SK-N-SH treated with all-trans-retinoic acid at 6 μM for 48 hours (cell line): ENCODE data around the gene LRRC4C.

Experiments
- ATAC-seq: fragments of 200-7000 bp; cut with Tn5 transposase; 3 replicates; pipeline ENCODE4 v1.9.1; 2020; ENCODE audit warnings: mild to moderate bottlenecking, moderate library complexity
- ARNTL ChIP-seq: fragments of 450-650 bp; formaldehyde crosslinking; IDR thresholded peaks from 2 replicates; pipeline ENCODE4 v1.5.0; 2020; ENCODE audit warnings: low read depth, mild to moderate bottlenecking, moderate library complexity, borderline replicate concordance
- BACH2 ChIP-seq: fragments of 250-450 bp; sonication (Bioruptor Pico); IDR thresholded peaks from 2 replicates; pipeline ENCODE4 v1.9.0; 2021; ENCODE audit warnings: mild to moderate bottlenecking, borderline replicate concordance
- CREB5 ChIP-seq: fragments of 250-450 bp; sonication (Bioruptor Pico); IDR thresholded peaks from 2 replicates; pipeline ENCODE4 v1.5.1; 2020; ENCODE audit warnings: low read depth, mild to moderate bottlenecking, moderate library complexity
- CSDC2 ChIP-seq: fragments of 250-450 bp; sonication (Bioruptor Pico); IDR thresholded peaks from 2 replicates; pipeline ENCODE4 v1.5.0; 2020; ENCODE audit warnings: mild to moderate bottlenecking, moderate library complexity
- ESRRG ChIP-seq: fragments of 250-450 bp; sonication (Bioruptor Pico); IDR thresholded peaks from 2 replicates; pipeline ENCODE4 v1.6.1; 2021; ENCODE audit warnings: mild to moderate bottlenecking
- ISL1 ChIP-seq: fragments of 250-450 bp; sonication (Bioruptor Pico); IDR thresholded peaks from 2 replicates; pipeline ENCODE4 v2.1.2; 2022; ENCODE audit warnings: mild to moderate bottlenecking, moderate library complexity
- PATZ1 ChIP-seq: fragments of 250-450 bp; sonication (Bioruptor Pico); IDR thresholded peaks from 2 replicates; pipeline ENCODE4 v1.8.0; 2020; ENCODE audit warnings: mild to moderate bottlenecking, moderate library complexity, borderline replicate concordance
- PPARA ChIP-seq: fragments of 250-450 bp; sonication (Bioruptor Pico); IDR thresholded peaks from 2 replicates; pipeline ENCODE4 v1.5.0; 2020; ENCODE audit warnings: mild to moderate bottlenecking, borderline replicate concordance
- RARB ChIP-seq: fragments of 250-450 bp; sonication (Bioruptor Pico); IDR thresholded peaks from 2 replicates; pipeline ENCODE4 v1.8.0; 2021; ENCODE audit warnings: mild to moderate bottlenecking, moderate library complexity
- SNAI2 ChIP-seq: fragments of 250-450 bp; sonication (Bioruptor Pico); IDR thresholded peaks from 2 replicates; pipeline ENCODE4 v1.5.0; 2020; ENCODE audit warnings: mild to moderate bottlenecking, moderate library complexity
- TCF4 ChIP-seq: fragments of 250-450 bp; sonication (Bioruptor Pico); IDR thresholded peaks from 2 replicates; pipeline ENCODE4 v1.8.0; 2021; ENCODE audit warnings: mild to moderate bottlenecking, moderate library complexity, borderline replicate concordance
- TOX ChIP-seq: fragments of 250-450 bp; sonication (Bioruptor Pico); IDR thresholded peaks from 2 replicates; pipeline ENCODE4 v1.8.0; 2021; ENCODE audit warnings: mild to moderate bottlenecking, moderate library complexity, borderline replicate concordance
- ZC3H10 ChIP-seq: fragments of 250-450 bp; sonication (Bioruptor Pico); IDR thresholded peaks from 2 replicates; pipeline ENCODE4 v1.5.1; 2021; ENCODE audit warnings: mild to moderate bottlenecking, moderate library complexity
- ZFP3 ChIP-seq: fragments of 250-450 bp; sonication (Bioruptor Pico); IDR thresholded peaks from 2 replicates; pipeline ENCODE4 v1.5.0; 2020; ENCODE audit warnings: mild to moderate bottlenecking, moderate library complexity
- ZFP30 ChIP-seq: fragments of 450-650 bp; formaldehyde crosslinking; IDR thresholded peaks from 2 replicates; pipeline ENCODE4 v1.5.0; 2022; ENCODE audit warnings: mild to moderate bottlenecking, moderate library complexity
- ZNF565 ChIP-seq: fragments of 450-650 bp; formaldehyde crosslinking; conservative IDR thresholded peaks from 2 replicates; pipeline ENCODE4 v1.5.0; 2020; ENCODE audit warnings: low read depth, mild to moderate bottlenecking, moderate library complexity
- ZNF70 ChIP-seq: fragments of 450-650 bp; formaldehyde crosslinking; IDR thresholded peaks from 2 replicates; pipeline ENCODE4 v1.5.0; 2020; ENCODE audit warnings: mild to moderate bottlenecking, moderate library complexity
- ZNF8 ChIP-seq: fragments of 450-650 bp; formaldehyde crosslinking; IDR thresholded peaks from 2 replicates; pipeline ENCODE4 v1.5.0; 2020; ENCODE audit warnings: mild to moderate bottlenecking, moderate library complexity
- TF ChIP-seq, protein P1 (sequence below): fragments of 250-450 bp; sonication (Bioruptor Pico); IDR thresholded peaks from 2 replicates; pipeline ENCODE4 v1.5.1; 2021; ENCODE audit warnings: mild to moderate bottlenecking, moderate library complexity
- TF ChIP-seq, protein P2 (sequence below): fragments of 250-450 bp; sonication (Bioruptor Pico); IDR thresholded peaks from 2 replicates; pipeline ENCODE4 v1.5.0; 2020; ENCODE audit warnings: mild to moderate bottlenecking, moderate library complexity

Gene LRRC4C

DNA sequence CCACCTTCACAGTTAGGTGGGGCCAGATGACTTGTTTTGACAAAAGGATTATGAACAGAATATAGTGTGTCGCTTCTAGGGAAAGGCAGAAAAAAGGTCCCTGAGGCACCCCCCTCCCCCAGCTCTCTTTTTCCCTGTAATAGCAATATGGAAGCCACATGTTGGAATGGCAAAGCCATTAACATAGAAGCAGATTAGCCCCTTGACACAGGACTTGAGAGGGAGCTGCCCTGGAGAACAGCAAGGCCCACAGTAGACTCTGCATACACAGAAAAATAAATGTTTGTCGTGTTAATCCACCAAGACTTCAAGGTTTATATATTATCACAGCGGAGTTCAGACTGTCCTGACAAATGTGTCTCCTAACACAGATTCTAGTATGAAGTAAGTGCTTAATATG is 1222.9 kb downstream of the LRRC4C start:
- no peak for TF ChIP-seq RARB (CRISPR knock-in tag)
- no peak for TF ChIP-seq ZNF70 (CRISPR knock-in tag)
- TF ChIP-seq, protein P1, sequence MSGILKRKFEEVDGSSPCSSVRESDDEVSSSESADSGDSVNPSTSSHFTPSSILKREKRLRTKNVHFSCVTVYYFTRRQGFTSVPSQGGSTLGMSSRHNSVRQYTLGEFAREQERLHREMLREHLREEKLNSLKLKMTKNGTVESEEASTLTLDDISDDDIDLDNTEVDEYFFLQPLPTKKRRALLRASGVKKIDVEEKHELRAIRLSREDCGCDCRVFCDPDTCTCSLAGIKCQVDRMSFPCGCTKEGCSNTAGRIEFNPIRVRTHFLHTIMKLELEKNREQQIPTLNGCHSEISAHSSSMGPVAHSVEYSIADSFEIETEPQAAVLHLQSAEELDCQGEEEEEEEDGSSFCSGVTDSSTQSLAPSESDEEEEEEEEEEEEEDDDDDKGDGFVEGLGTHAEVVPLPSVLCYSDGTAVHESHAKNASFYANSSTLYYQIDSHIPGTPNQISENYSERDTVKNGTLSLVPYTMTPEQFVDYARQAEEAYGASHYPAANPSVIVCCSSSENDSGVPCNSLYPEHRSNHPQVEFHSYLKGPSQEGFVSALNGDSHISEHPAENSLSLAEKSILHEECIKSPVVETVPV (CRISPR knock-in tag), result no peak
- TF ChIP-seq BACH2 (CRISPR knock-in tag), result no peak
- TF ChIP-seq PPARA (CRISPR knock-in tag), result no peak
- TF ChIP-seq, protein P2, sequence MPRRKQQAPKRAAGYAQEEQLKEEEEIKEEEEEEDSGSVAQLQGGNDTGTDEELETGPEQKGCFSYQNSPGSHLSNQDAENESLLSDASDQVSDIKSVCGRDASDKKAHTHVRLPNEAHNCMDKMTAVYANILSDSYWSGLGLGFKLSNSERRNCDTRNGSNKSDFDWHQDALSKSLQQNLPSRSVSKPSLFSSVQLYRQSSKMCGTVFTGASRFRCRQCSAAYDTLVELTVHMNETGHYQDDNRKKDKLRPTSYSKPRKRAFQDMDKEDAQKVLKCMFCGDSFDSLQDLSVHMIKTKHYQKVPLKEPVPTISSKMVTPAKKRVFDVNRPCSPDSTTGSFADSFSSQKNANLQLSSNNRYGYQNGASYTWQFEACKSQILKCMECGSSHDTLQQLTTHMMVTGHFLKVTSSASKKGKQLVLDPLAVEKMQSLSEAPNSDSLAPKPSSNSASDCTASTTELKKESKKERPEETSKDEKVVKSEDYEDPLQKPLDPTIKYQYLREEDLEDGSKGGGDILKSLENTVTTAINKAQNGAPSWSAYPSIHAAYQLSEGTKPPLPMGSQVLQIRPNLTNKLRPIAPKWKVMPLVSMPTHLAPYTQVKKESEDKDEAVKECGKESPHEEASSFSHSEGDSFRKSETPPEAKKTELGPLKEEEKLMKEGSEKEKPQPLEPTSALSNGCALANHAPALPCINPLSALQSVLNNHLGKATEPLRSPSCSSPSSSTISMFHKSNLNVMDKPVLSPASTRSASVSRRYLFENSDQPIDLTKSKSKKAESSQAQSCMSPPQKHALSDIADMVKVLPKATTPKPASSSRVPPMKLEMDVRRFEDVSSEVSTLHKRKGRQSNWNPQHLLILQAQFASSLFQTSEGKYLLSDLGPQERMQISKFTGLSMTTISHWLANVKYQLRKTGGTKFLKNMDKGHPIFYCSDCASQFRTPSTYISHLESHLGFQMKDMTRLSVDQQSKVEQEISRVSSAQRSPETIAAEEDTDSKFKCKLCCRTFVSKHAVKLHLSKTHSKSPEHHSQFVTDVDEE, result no peak
- TF ChIP-seq ESRRG (CRISPR knock-in tag), result no peak
- TF ChIP-seq ZC3H10 (CRISPR knock-in tag), result no peak
- TF ChIP-seq CREB5 (CRISPR knock-in tag), result no peak
- TF ChIP-seq ZFP3 (CRISPR knock-in tag), result no peak
- no peak for TF ChIP-seq PATZ1 (CRISPR knock-in tag)
- ATAC-seq, result no peak

- TF ChIP-seq CSDC2 (no peak), PATZ1 (CRISPR knock-in tag) (no peak), BACH2 (CRISPR knock-in tag) (no peak), TOX (CRISPR knock-in tag) (no peak), PPARA (CRISPR knock-in tag) (no peak), SNAI2 (no peak), ZNF8 (no peak), ZC3H10 (CRISPR knock-in tag) (no peak), ZNF565 (CRISPR knock-in tag) (no peak), ZFP3 (CRISPR knock-in tag) (no peak), ARNTL (CRISPR knock-in tag) (no peak), TCF4 (CRISPR knock-in tag) (no peak), ZFP30 (CRISPR knock-in tag) (no peak)
- no peak for ATAC-seq
Measured at GRCh38 chr11:40235841-40236240, 1223.6 kb downstream of the LRRC4C start.

GRCh38 chr11:40230821-40231220 is 1228.6 kb downstream of the LRRC4C start:
- no peak for ATAC-seq
- TF ChIP-seq ISL1 (CRISPR knock-in tag) (no peak), ARNTL (CRISPR knock-in tag) (no peak), TOX (CRISPR knock-in tag) (no peak), ZFP30 (CRISPR knock-in tag) (no peak), ZC3H10 (CRISPR knock-in tag) (no peak), TCF4 (CRISPR knock-in tag) (no peak), SNAI2 (no peak), CSDC2 (no peak)
- TF ChIP-seq, protein P1 (CRISPR knock-in tag), result no peak
- TF ChIP-seq, protein P2, result no peak
